Bronchial epithelial cell (primary cell): Measurements from ENCODE around the gene FAIM. TPM values are rescaled to one million over a fixed set of nuclear protein-coding genes. Genes with fewer than 3 reads are reported as not detected.
"Not testable (repeated sequence)": the region's sequence is repeated elsewhere in the genome, so short reads cannot be mapped to it uniquely, and the experiment has no call there.

ENCODE experiments used
- DNase-seq: peaks from one replicate; pipeline ENCODE4 v3.0.0-alpha.2; 2010; ENCODE audit warnings: low read depth
- FAIRE-seq: peaks from 2 replicates; lab custom pipeline; 2011; peaks lifted over from hg19 to GRCh38; lab: Jason Lieb, UNC
- H3K27me3 ChIP-seq: 2 replicates; pipeline ENCODE4 v1.5.1; 2011; ENCODE audit warnings: low read length; ENCODE audit not compliant: control insufficient read depth, insufficient read depth
- H3K36me3 ChIP-seq: 2 replicates; pipeline ENCODE4 v1.5.1; 2011; ENCODE audit warnings: low read length; ENCODE audit not compliant: control insufficient read depth, insufficient read depth
- H3K4me3 ChIP-seq: 2 replicates; pipeline ENCODE4 v1.5.1; 2011; ENCODE audit warnings: mild to moderate bottlenecking, low read depth, low read length, control low read depth
- total RNA-seq: library from RNA; depleted of rRNA; stranded (reverse); fragments of >200 nt; gene quantifications from 2 replicates; pipeline ENCODE4 v1.2.1, GENCODE V29; 2014
- TF ChIP-seq, protein P1 (sequence below): IDR thresholded peaks from 2 replicates; pipeline ENCODE4 v1.5.1; 2011; ENCODE audit warnings: mild to moderate bottlenecking, moderate library complexity, low read length, control low read depth, inconsistent platforms; ENCODE audit not compliant: insufficient read depth, severe bottlenecking

FAIM gene
- total RNA-seq, 1 donor from 2014 or later, result 6.6 TPM

DNA sequence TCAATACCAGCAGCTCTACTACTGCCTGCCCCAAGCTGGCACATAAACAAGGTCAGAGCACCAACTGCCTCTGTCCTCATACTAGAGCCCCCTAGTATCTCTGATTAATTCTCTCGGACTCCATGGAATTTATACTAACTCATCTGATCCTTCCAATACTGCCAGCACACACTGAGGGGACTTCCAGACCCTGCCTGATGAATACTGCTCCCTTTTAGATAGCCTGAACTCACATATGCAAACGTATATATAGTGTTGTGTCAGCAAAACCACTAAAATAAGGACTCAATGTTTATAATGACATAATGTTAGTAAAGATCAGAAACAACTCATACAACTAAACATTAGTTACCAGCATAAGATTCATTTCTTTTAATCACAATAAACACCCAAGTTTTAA lies 39.5 kb upstream of the FAIM start:
- Histone ChIP-seq H3K27me3 (no peaks in the 10 kb centered on the region), H3K4me3 (no peak overlapping the region), H3K36me3 (no peaks in the 10 kb centered on the region)
- no peak for FAIRE-seq
- TF ChIP-seq, protein P1, sequence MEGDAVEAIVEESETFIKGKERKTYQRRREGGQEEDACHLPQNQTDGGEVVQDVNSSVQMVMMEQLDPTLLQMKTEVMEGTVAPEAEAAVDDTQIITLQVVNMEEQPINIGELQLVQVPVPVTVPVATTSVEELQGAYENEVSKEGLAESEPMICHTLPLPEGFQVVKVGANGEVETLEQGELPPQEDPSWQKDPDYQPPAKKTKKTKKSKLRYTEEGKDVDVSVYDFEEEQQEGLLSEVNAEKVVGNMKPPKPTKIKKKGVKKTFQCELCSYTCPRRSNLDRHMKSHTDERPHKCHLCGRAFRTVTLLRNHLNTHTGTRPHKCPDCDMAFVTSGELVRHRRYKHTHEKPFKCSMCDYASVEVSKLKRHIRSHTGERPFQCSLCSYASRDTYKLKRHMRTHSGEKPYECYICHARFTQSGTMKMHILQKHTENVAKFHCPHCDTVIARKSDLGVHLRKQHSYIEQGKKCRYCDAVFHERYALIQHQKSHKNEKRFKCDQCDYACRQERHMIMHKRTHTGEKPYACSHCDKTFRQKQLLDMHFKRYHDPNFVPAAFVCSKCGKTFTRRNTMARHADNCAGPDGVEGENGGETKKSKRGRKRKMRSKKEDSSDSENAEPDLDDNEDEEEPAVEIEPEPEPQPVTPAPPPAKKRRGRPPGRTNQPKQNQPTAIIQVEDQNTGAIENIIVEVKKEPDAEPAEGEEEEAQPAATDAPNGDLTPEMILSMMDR, result no peak
- no peak for DNase-seq

- FAIRE-seq, H3K36me3 ChIP-seq: not testable (repeated sequence)
These were observed 38.9 kb upstream of the FAIM start for GRCh38 chr3:138569624-138570023.

DNA sequence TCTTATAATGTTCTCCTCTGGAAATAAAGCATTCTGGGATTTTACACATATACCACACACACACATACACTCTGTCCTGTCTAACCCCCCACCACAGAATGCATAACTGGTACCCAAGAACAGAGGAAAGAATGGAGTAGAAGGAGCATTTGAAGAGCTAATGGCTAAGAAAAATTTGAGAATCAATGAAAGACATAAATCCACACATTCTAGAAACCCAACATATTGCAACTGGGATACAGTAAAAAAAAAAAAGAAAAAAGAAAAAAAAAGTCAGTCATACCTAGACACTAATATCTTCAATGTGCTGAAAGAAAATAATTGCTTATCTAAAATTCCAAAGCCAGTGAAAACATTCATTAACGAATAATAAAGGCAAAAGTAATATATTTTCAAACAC lies 35.4 kb upstream of the FAIM start:
- DNase-seq (no peak), FAIRE-seq (no peak)
- Histone ChIP-seq H3K36me3 (no peaks in the 10 kb centered on the region), H3K4me3 (no peak overlapping the region), H3K27me3 (no peaks in the 10 kb centered on the region)
- TF ChIP-seq, protein P1, result no peak

More at GRCh38 chr3:138569624-138570023, 38.9 kb upstream of the FAIM start:
- H3K4me3 ChIP-seq, H3K27me3 ChIP-seq, DNase-seq: not testable (repeated sequence)

- TF ChIP-seq, protein P1, result no peak
- DNase-seq (no peak), FAIRE-seq (no peak)
- H3K36me3 ChIP-seq, result no peaks in the 10 kb centered on the region
- no peaks in the 10 kb centered on the region for H3K27me3 ChIP-seq
- H3K4me3 ChIP-seq, result no peak overlapping the region
These were observed 30.4 kb upstream of the FAIM start for GRCh38 chr3:138578141-138578540.

- FAIRE-seq, result no peak
- H3K4me3 ChIP-seq, result no peak overlapping the region
These were observed 29.5 kb upstream of the FAIM start for GRCh38 chr3:138578961-138579574.

DNA sequence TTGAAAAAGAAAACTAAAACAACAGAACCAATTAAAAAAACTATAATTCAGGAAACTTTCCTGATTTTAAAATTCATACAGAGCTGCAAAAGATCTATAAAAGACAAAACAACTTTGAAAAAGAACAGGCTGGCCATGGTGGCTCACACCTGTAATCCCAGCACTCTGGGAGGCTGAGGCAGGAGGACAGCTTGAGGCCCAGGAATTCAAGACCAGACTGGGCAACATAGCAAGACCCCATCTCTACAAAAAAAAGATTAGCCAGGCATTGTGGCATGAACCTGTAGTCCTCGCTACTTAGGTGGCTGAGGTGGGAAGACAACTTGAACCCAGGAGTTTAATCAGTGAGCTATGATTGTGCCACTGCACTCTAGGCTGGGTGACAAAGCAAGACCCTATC lies 21.2 kb upstream of the FAIM start:
- TF ChIP-seq, protein P1, result no peak

More at GRCh38 chr3:138578961-138579574, 29.5 kb upstream of the FAIM start:
- TF ChIP-seq, protein P1, result no peak
- no peak for DNase-seq
- no peaks in the 10 kb centered on the region for H3K36me3 ChIP-seq
- H3K27me3 ChIP-seq, result no peaks in the 10 kb centered on the region

More for the DNA sequence above, 21.2 kb upstream of the FAIM start:
- FAIRE-seq (no peak), DNase-seq (no peak)
- Histone ChIP-seq H3K4me3 (no peak overlapping the region), H3K27me3 (no peaks in the 10 kb centered on the region), H3K36me3 (no peaks in the 10 kb centered on the region)
